8988T (cell line): ENCODE measurements around the gene UBE2D1.

Experiments used
- DNase-seq: peaks from one replicate; pipeline ENCODE4 v3.0.0; 2011

UBE2D1 gene

GRCh38 chr10:58334817-58335305 lies at the start of gene UBE2D1:
Gene UBE2D1, plus strand, starts transcription at chr10:58335006. Its CDS starts 196 bp downstream, at chr10:58335202.
- peak; percentile 66 for DNase-seq

- no peak for DNase-seq
These were observed 43.1 kb upstream of the UBE2D1 start for GRCh38 chr10:58291538-58292174.

GRCh38 chr10:58293989-58294388 lies 40.8 kb upstream of the UBE2D1 start:
- DNase-seq, result no peak

GRCh38 chr10:58299580-58299979 lies 35.2 kb upstream of the UBE2D1 start:
- peak; percentile 29 for DNase-seq

- no peak for DNase-seq
These were observed 34.1 kb upstream of the UBE2D1 start for GRCh38 chr10:58300676-58301075.

- no peak for DNase-seq
These were observed 32.6 kb upstream of the UBE2D1 start for GRCh38 chr10:58302254-58302653.

GRCh38 chr10:58304099-58304633 lies 30.6 kb upstream of the UBE2D1 start:
- DNase-seq, result no peak

GRCh38 chr10:58305821-58306220 lies 29.0 kb upstream of the UBE2D1 start:
- DNase-seq, result no peak

GRCh38 chr10:58307676-58308075 lies 27.1 kb upstream of the UBE2D1 start:
- DNase-seq, result no peak

- DNase-seq, result no peak
These were observed 23.8 kb upstream of the UBE2D1 start for GRCh38 chr10:58311026-58311425.

GRCh38 chr10:58316874-58317273 lies 17.9 kb upstream of the UBE2D1 start:
- DNase-seq, result no peak

GRCh38 chr10:58318346-58318745 lies 16.5 kb upstream of the UBE2D1 start:
- DNase-seq, result no peak

GRCh38 chr10:58319599-58319998 lies 15.2 kb upstream of the UBE2D1 start:
- no peak for DNase-seq

GRCh38 chr10:58320351-58321049 lies 14.3 kb upstream of the UBE2D1 start:
- DNase-seq, result no peak

- no peak for DNase-seq
These were observed 12.6 kb upstream of the UBE2D1 start for GRCh38 chr10:58322072-58322834.

GRCh38 chr10:58322835-58323209 lies 12.0 kb upstream of the UBE2D1 start:
- no peak for DNase-seq

GRCh38 chr10:58326967-58327381 lies 7.8 kb upstream of the UBE2D1 start:
- no peak for DNase-seq

- no peak for DNase-seq
These were observed 6.6 kb upstream of the UBE2D1 start for GRCh38 chr10:58328233-58328632.

- DNase-seq, result no peak
These were observed 4.4 kb upstream of the UBE2D1 start for GRCh38 chr10:58330431-58330830.

GRCh38 chr10:58331646-58332045 lies 3.2 kb upstream of the UBE2D1 start:
- no peak for DNase-seq

GRCh38 chr10:58335306-58336005 lies 650 bp downstream of the UBE2D1 start:
- no peak for DNase-seq

- DNase-seq, result no peak
These were observed 1.4 kb downstream of the UBE2D1 start for GRCh38 chr10:58336242-58336641.

GRCh38 chr10:58341422-58341821 lies 6.6 kb downstream of the UBE2D1 start:
- no peak for DNase-seq
